DMS 273 (cell line): ENCODE measurements around the gene ARHGAP12.
"Not testable (repeated sequence)": the region's sequence is repeated elsewhere in the genome, so short reads cannot be mapped to it uniquely, and the experiment has no call there.

Experiments
- DNase-seq: peaks from one replicate; lab custom pipeline; 2025; ENCODE audit not compliant: unreplicated experiment; lab: John Stamatoyannopoulos, UW

Gene ARHGAP12

GRCh38 chr10:31928549-31929260, at the start of gene ARHGAP12:
ARHGAP12 (minus strand) TSS chr10:31928831; CDS start chr10:31908855, 19,976 bp downstream.
- peak; percentile 85 for DNase-seq

- no peak for DNase-seq
These were observed 49.5 kb upstream of the ARHGAP12 start for GRCh38 chr10:31978156-31978483.

GRCh38 chr10:31977440-31978155, 49.0 kb upstream of the ARHGAP12 start:
- no peak for DNase-seq

GRCh38 chr10:31975157-31975765, 46.6 kb upstream of the ARHGAP12 start:
- DNase-seq: no peak

GRCh38 chr10:31974434-31975124, 45.9 kb upstream of the ARHGAP12 start:
- no peak for DNase-seq

GRCh38 chr10:31972519-31973041, 43.9 kb upstream of the ARHGAP12 start:
- DNase-seq: no peak

- not testable (repeated sequence) for DNase-seq
These were observed 41.2 kb upstream of the ARHGAP12 start for GRCh38 chr10:31969847-31970246.

- DNase-seq: no peak
These were observed 35.0 kb upstream of the ARHGAP12 start for GRCh38 chr10:31963589-31963980.

GRCh38 chr10:31962826-31963588, 34.4 kb upstream of the ARHGAP12 start:
- DNase-seq: no peak

GRCh38 chr10:31961277-31962074, 32.8 kb upstream of the ARHGAP12 start:
- peak; percentile 79 for DNase-seq

- no peak for DNase-seq
These were observed 31.0 kb upstream of the ARHGAP12 start for GRCh38 chr10:31959461-31960173.

- no peak for DNase-seq
These were observed 30.2 kb upstream of the ARHGAP12 start for GRCh38 chr10:31958856-31959255.

- DNase-seq: no peak
These were observed 27.7 kb upstream of the ARHGAP12 start for GRCh38 chr10:31956200-31956946.

- DNase-seq: no peak
These were observed 26.0 kb upstream of the ARHGAP12 start for GRCh38 chr10:31954410-31955191.

- DNase-seq: no peak
These were observed 24.8 kb upstream of the ARHGAP12 start for GRCh38 chr10:31953480-31953879.

GRCh38 chr10:31953080-31953479, 24.4 kb upstream of the ARHGAP12 start:
- DNase-seq: no peak

GRCh38 chr10:31952066-31952465, 23.4 kb upstream of the ARHGAP12 start:
- DNase-seq: peak; percentile 8

GRCh38 chr10:31949266-31949665, 20.6 kb upstream of the ARHGAP12 start:
- DNase-seq: no peak
